NCI-H1417 treated with DMSO at 0.1 percent for 48 hours (cell line): ENCODE measurements around the gene FAM184A.

Experiments
- DNase-seq: peaks from one replicate; lab custom pipeline; 2025; lab: John Stamatoyannopoulos, UW

Gene FAM184A

DNA sequence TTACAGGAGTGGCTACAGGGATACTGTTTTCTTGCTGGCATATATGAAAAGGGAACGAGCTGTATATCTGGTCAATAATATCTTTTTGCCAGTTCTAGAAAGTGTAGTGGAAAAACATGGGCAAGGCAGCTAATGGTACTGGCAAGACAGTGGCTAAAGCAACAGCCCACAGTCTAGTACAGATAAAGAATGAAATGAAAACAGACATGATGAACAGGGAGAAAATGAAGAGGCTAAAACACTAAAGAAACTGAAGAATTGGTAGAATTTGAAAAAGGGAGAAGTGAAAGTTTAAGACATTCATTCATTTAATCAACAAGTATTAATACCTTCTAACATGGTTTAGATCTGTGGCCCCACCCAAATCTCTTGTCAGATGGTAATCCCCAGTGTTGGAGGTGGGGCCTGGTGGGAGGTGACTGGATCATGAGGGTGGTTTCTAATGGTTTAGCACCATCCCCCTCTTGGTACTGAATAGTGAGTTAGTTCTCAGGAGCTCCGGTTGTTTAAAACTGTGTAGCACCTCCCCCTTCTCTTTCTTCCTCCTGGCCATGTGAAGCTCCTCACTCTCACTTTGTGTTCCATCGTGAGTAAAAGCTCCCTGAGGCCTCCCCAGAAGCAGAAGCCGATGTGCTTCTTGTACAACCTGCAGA, 18.1 kb downstream of the FAM184A start:
- DNase-seq = no peak

- no peak for DNase-seq
Measured at GRCh38 chr6:119055069-119055468, 23.4 kb downstream of the FAM184A start.

GRCh38 chr6:119052987-119053386, 25.5 kb downstream of the FAM184A start:
- DNase-seq = no peak

DNA sequence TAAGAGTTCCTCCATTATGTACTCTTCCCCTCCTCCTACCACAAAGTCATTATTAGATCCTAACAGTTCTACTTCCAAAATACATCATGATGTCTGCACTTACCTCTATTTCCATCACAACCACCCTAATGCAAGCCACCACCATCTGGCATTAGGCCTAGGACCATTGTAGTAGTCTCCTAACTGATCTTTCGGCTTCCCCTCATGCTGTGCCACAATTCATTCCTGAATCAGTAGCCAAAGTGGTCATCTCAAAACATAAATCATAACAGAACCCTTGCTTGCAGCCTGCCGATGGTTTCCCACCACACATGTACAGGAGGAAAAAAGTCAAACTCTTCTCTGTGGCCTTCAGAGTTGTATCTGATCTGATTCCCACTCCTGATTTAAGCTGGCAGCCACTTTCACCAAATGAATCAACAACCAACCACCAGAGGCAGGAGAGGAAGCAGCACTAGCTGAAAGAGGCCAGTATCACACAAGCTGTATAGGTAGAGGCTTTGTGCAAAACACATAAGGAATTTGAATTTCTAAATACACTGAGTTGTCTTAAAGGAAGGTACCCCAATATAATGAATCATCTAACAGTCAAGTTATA, 26.1 kb downstream of the FAM184A start:
- no peak for DNase-seq

DNA sequence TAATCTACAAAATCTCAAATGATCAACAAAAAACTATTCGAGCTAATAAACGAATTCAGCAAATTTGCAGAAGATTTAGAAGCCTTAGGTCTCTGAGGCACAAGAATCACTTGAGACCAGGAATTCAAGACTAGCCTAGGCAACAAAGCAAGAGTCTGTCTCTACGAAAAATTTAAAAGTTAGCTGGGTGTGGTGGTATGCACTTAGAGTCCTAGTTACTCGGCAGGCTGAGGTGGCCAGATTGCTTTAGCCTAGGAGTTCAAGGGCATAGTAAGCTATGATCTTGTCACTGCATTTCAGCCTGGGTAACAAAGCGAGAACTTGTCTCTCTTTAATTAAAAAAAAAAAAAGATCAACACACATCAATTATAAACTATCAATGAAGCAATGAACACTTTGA, 34.2 kb downstream of the FAM184A start:
- no peak for DNase-seq

- no peak for DNase-seq
Measured at GRCh38 chr6:119043783-119044182, 34.7 kb downstream of the FAM184A start.

GRCh38 chr6:119043265-119043664, 35.2 kb downstream of the FAM184A start:
- no peak for DNase-seq

GRCh38 chr6:119040636-119041035, 37.8 kb downstream of the FAM184A start:
- DNase-seq = no peak

DNA sequence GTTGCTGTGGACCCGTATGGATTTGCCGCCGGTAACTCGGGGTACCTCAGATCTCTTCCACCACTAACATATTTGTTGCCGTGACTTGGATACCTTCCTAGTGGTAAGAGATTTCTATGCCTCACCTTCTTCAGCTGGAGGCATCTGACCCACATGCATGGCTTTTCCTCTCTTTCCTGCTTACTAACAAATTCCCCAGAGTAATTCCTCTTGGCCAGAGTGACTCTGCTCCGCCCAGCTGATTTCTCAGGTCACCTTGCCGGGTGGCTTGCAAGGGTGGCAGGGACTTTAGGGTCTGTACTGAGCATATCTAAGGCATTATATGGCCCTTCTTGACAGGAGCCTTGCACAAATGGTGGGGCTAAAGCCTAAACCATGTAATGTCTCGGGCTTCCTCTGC, 38.2 kb downstream of the FAM184A start:
- no peak for DNase-seq

DNA sequence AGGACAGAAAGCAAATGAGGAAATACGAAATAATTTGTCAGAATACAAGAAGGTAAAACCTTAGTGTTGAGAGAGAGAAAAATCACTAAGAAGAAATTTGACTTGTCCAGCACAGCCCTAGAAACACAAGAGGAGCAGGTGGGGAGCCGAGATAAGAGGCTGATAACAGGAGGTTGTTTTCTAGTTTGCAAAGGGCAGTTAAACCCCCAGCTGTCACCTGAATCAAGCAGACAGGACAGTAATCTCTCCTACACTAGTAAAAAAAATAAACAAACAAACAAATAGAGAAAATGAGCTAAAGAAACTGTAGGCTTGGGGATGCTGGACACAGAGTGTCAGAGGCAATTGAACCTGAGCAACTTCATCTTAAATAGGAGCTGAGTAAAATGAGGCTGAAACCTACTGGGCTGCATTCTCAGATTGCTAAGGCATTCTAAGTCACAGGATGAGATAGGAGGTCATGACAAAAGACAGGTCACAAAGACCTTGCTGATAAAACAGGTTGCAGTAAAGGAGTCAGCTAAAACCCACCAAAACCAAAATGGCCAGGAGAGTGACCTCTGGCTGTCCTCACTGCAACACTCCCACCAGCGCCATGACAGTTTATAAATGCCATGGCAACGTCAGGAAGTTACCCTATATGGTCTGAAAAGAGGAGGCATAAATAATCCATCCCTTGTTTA, 40.4 kb downstream of the FAM184A start:
- no peak for DNase-seq

DNA sequence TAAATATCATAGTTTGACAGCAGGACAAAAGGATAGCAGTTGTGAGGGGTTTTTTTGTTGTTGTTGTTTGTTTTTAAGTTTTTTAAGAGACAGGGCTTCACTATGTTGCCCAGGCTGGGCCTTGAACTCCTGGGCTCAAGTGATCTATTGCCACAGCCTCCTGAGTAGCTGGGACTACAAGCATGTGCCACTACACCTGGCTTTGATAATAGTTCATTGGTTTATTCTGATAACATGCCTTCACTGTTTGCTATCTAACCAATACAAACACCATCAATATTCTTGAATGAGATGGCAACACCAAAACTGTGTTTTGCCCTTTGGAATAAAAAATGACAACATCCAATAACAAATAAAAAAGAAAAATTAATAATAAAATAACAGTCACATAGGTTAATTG, 41.2 kb downstream of the FAM184A start:
- no peak for DNase-seq

- no peak for DNase-seq
Measured at GRCh38 chr6:119036081-119036480, 42.4 kb downstream of the FAM184A start.

DNA sequence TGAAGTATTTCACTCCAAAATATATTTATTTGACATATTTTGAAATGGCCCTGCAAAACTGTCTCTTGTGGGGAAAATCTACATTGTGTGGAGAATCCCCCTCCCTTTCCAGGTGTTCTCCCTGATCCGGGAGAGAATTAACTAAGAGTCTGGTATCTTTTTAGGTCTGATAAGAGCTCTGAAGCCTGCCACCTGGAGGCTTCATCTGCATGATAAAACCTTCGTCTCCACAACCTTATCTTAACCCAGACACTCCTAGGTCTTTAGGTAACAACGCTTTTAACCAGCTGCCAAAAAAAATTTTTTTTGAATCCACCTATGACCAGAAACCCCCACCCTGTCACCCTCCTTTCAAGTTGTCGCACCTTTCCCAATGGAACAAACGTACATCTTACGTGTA, 43.0 kb downstream of the FAM184A start:
- DNase-seq = no peak

DNA sequence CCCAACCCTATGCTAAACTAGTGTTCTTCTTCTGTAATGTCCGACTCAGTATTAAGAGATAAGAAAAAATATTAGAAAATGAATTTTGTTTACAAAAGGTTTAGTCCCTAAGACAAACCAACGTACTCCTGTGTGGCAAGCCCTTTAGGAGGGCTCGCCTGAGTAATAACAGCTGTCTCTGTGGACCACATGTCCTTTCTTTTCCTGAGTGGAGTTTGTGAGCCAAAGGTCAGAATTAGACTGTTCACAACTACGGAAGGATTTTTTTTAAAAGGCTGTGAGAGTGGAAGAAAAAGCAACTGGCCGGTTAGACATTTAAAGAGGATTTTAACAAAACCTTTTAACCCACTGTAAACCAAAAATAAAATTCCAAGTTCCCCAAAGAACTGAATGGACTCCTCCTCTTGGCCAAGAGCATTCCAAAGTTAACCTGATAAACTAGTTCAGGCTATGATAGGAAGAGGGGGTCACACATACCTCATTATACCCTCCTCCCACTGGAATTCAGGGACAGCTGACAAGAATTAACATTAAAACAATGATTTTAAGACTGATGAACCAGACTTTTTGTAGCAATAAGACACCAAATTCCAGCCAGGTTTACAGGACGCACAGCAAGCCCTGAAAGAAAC, 43.5 kb downstream of the FAM184A start:
- no peak for DNase-seq

GRCh38 chr6:119032428-119032827, 46.0 kb downstream of the FAM184A start:
- no peak for DNase-seq

- DNase-seq = no peak
Measured at GRCh38 chr6:119030759-119031158, 47.7 kb downstream of the FAM184A start.

DNA sequence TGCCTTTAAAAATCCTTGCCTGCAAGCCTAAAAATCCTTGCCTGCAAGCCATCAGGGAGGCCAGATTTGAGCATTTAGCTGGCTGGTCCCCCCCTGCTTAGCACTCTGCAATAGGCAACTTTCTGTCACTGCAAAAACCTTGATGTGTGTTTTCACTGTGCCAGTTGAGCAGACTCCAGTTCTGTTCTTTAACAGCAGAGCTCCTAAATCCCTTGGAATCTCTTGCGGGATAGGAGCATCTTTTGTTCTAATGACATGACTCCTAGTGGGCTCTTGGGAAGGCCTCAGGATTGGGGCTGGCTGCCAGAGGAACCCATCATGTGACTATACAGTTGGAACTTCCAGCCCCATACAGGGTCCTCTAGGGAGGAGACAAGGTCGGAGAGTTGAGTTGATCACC, 50.4 kb downstream of the FAM184A start:
- DNase-seq = no peak

DNA sequence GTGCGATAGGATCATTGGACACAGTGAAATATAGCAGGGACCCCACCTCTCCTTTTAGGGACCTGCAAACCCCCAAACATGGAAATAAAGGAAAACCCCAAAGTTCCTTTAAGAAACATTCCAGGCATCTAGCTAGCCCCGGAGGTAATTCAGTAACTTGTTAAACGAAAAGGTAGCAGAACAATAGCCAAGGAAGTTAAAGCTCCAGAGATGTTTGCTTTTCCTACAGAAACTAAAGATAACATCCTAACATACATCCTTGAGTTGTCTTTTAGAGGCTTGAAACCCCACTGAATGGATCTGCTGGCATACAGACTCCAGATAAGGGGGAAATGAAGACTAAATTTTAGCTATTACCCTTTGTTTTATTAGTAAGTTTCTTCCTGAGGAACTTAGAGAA, 51.0 kb downstream of the FAM184A start:
- DNase-seq = no peak

- no peak for DNase-seq
Measured at GRCh38 chr6:119026822-119027221, 51.6 kb downstream of the FAM184A start.

GRCh38 chr6:119025793-119026192, 52.7 kb downstream of the FAM184A start:
- no peak for DNase-seq

DNA sequence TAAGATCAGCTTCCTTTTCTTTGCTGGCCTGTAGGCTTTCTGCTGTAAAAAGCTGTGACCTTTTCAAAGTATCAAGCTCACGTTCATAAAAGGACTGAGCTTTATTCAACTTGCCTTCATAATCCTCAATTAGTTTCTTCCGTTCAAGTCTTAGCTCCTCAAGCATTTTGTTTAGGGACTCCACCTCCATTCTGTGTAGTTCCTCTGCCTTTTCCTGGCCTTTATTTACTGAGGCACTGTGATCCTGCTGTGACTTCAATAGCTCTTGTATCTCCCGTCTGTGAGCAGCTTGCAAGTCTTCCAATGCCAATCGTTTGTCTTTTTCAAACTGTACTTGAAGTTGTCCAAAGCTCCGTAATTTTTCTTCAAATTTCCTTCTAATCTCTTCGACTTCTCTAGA, 54.4 kb downstream of the FAM184A start:
- no peak for DNase-seq

- no peak for DNase-seq
Measured at GRCh38 chr6:119022796-119023195, 55.7 kb downstream of the FAM184A start.
